Naive thymus-derived CD4-positive, alpha-beta T cell (primary cell): ENCODE results near the gene CDCP2. TPM values are rescaled to one million over a fixed set of nuclear protein-coding genes. Genes with fewer than 3 reads are reported as not detected.

Experiments
- ATAC-seq: fragments of 150-1000 bp; cut with Tn5 transposase; 2 replicates; pipeline ENCODE4 v1.10.0; 2021; ENCODE audit warnings: mild to moderate bottlenecking, moderate library complexity
- CTCF ChIA-PET: fragments of 350-600 bp; sonication (Branson Sonifier 250); formaldehyde crosslinking; loops from one replicate; lab custom pipeline; 2021; ENCODE audit warnings: antibody characterized with exemption; lab: Charles Lee
- POLR2A ChIA-PET: fragments of 350-600 bp; sonication (Branson Sonifier 250); formaldehyde crosslinking; loops from one replicate; lab custom pipeline; 2021; ENCODE audit warnings: antibody characterized with exemption, inconsistent platforms; lab: Charles Lee
- DNase-seq, 9 donors: peaks; one replicate each; pipeline versions ENCODE4 v3.0.0 to v3.0.0-alpha.2; 2020 to 2022; ENCODE audit warnings: mixed read lengths in 1 of 9
- H3K27ac ChIP-seq: one replicate; pipeline ENCODE4 v1.7.0; 2013; ENCODE audit warnings: mild to moderate bottlenecking, low read depth, low read length, moderate library complexity
- H3K27me3 ChIP-seq, 2 donors: one replicate each; pipeline ENCODE4 v1.7.0; 2013; ENCODE audit warnings: low read length in 2 of 2, mild to moderate bottlenecking in 2 of 2, moderate library complexity in 2 of 2; ENCODE audit not compliant: control insufficient read depth in 2 of 2, insufficient read depth in 2 of 2
- H3K36me3 ChIP-seq, 3 experiments: 1 replicate in 2 of 3; 2 replicates in 1 of 3; pipeline ENCODE4 v1.7.0; 2013; ENCODE audit warnings: low read length in 3 of 3, mild to moderate bottlenecking in 3 of 3, moderate library complexity in 1 of 3; ENCODE audit not compliant: insufficient read depth in 3 of 3, control insufficient read depth in 2 of 3
- H3K4me1 ChIP-seq, 2 donors: one replicate each; pipeline ENCODE4 v1.7.0; 2013; ENCODE audit warnings: low read length in 2 of 2, mild to moderate bottlenecking in 2 of 2, moderate library complexity in 1 of 2; ENCODE audit not compliant: control insufficient read depth in 2 of 2, insufficient read depth in 2 of 2
- H3K4me3 ChIP-seq: 2 replicates; pipeline ENCODE4 v1.7.0; 2013; ENCODE audit warnings: mild to moderate bottlenecking, low read length
- H3K9me3 ChIP-seq, 3 experiments: 1 replicate in 2 of 3; 2 replicates in 1 of 3; pipeline ENCODE4 v1.7.0; 2013; ENCODE audit warnings: low read length in 3 of 3; ENCODE audit not compliant: control insufficient read depth in 2 of 3
- H3K27ac Mint-ChIP-seq, 9 donors: one replicate each; pipeline ENCODE4 v1.8.0; 2020 to 2022; ENCODE audit warnings: mixed read lengths in 9 of 9, mild to moderate bottlenecking in 8 of 9, moderate library complexity in 5 of 9, inconsistent platforms in 2 of 9
- H3K27me3 Mint-ChIP-seq, 5 donors: one replicate each; pipeline ENCODE4 v1.8.0; 2021 to 2022; ENCODE audit warnings: mixed read lengths in 5 of 5, mild to moderate bottlenecking in 1 of 5
- H3K36me3 Mint-ChIP-seq, 5 donors: one replicate each; pipeline ENCODE4 v1.8.0; 2020 to 2022; ENCODE audit warnings: mixed read lengths in 5 of 5, mild to moderate bottlenecking in 3 of 5, inconsistent platforms in 1 of 5
- H3K4me1 Mint-ChIP-seq, 7 donors: one replicate each; pipeline ENCODE4 v1.8.0; 2020 to 2022; ENCODE audit warnings: mixed read lengths in 7 of 7, mild to moderate bottlenecking in 3 of 7, inconsistent platforms in 1 of 7
- H3K4me3 Mint-ChIP-seq, 10 donors: one replicate each; pipeline ENCODE4 v1.8.0; 2020 to 2022; ENCODE audit warnings: mild to moderate bottlenecking in 10 of 10, mixed read lengths in 10 of 10, moderate library complexity in 6 of 10, inconsistent platforms in 2 of 10
- H3K9me3 Mint-ChIP-seq, 11 donors: one replicate each; pipeline ENCODE4 v1.8.0; 2020 to 2022; ENCODE audit warnings: mixed read lengths in 11 of 11, mild to moderate bottlenecking in 4 of 11, inconsistent platforms in 1 of 11, moderate library complexity in 1 of 11
- intact Hi-C, 2 donors: fragments of 100-400 bp; cut with micrococcal nuclease; formaldehyde crosslinking; loops; one replicate each; pipeline ENCODE4 v1.15.1; 2023
- polyA plus RNA-seq, 2 donors: library from polyadenylated mRNA; unstranded; fragments of 300-500 nt; fragmentation: Illumina TruSeq; gene quantifications; one replicate each; pipeline ENCODE4 v1.2.3, GENCODE V29; 2021
- total RNA-seq, 6 experiments: library from RNA in 5 of 6; stranded (reverse) in 5 of 6; gene quantifications; 1 replicate in 5 of 6; 2 replicates in 1 of 6; pipeline ENCODE4 v1.2.3 and lab custom pipeline; 2021 to 2026

The CDCP2 gene
- total and polyA plus RNA-seq, 7 experiments from 2014 or later, result 0.22 to 0.30 TPM; not detected in 5

- H3K4me1 Mint-ChIP-seq, result no peaks in the 10 kb centered on the region
- no peak for ATAC-seq
- Histone ChIP-seq H3K9me3 (no peaks in the 10 kb centered on the region), H3K27me3 (no peaks in the 10 kb centered on the region), H3K4me3 (no peak overlapping the region), H3K27ac (no peak overlapping the region), H3K4me1 (no peaks in the 10 kb centered on the region), H3K36me3 (no peaks in the 10 kb centered on the region)
- no peaks in the 10 kb centered on the region for H3K9me3 Mint-ChIP-seq
- CTCF ChIA-PET, result interaction anchor here (0.6 to 1.1 kb wide), 2 partner anchors 374 to 375 kb away, joined by 3 to 4 read pairs; no protein-coding TSS in a partner anchor
- H3K4me3 Mint-ChIP-seq, result no peak overlapping the region
- POLR2A ChIA-PET, result no interaction called here
- H3K27me3 Mint-ChIP-seq, result no peaks in the 10 kb centered on the region
- no peaks in the 10 kb centered on the region for H3K36me3 Mint-ChIP-seq
- DNase-seq, result no peak
- H3K27ac Mint-ChIP-seq, result no peak overlapping the region
- intact Hi-C loops, result no loop called here
Observed at GRCh38 chr1:54114955-54115354, 37.8 kb downstream of the CDCP2 start.

- H3K36me3 Mint-ChIP-seq, result no peaks in the 10 kb centered on the region
- intact Hi-C loops, result no loop called here
Observed at GRCh38 chr1:54114001-54114400, 38.8 kb downstream of the CDCP2 start.

GRCh38 chr1:54112705-54113368, 40.0 kb downstream of the CDCP2 start:
- CTCF ChIA-PET, result interaction anchor here (1.1 kb wide), 1 partner anchor 376 kb away, joined by 5 read pairs; no protein-coding TSS in a partner anchor

More at GRCh38 chr1:54114001-54114400, 38.8 kb downstream of the CDCP2 start:
- DNase-seq (no peak), ATAC-seq (no peak)
- Mint-ChIP-seq H3K27me3 (no peaks in the 10 kb centered on the region), H3K4me1 (no peaks in the 10 kb centered on the region), H3K4me3 (no peak overlapping the region), H3K27ac (no peak overlapping the region), H3K9me3 (no peaks in the 10 kb centered on the region)
- POLR2A ChIA-PET, result no interaction called here
- no peaks in the 10 kb centered on the region for H3K27me3 ChIP-seq
- H3K9me3 ChIP-seq, result no peaks in the 10 kb centered on the region
- H3K4me3 ChIP-seq, result no peak overlapping the region
- no peaks in the 10 kb centered on the region for H3K4me1 ChIP-seq
- CTCF ChIA-PET, result interaction anchor here (0.6 kb wide), 1 partner anchor 16 kb away, joined by 3 read pairs; no protein-coding TSS in a partner anchor
- H3K36me3 ChIP-seq, result no peaks in the 10 kb centered on the region
- no peak overlapping the region for H3K27ac ChIP-seq

GRCh38 chr1:54112027-54112426, 40.8 kb downstream of the CDCP2 start:
- no peak for DNase-seq
- CTCF ChIA-PET, result interaction anchor here (1.1 kb wide), 1 partner anchor 377 kb away, joined by 5 read pairs; no protein-coding TSS in a partner anchor

More at GRCh38 chr1:54112705-54113368, 40.0 kb downstream of the CDCP2 start:
- no peak for DNase-seq
- H3K4me3 Mint-ChIP-seq, result no peak overlapping the region
- H3K9me3 ChIP-seq, result no peaks in the 10 kb centered on the region
- no peaks in the 10 kb centered on the region for H3K36me3 Mint-ChIP-seq
- H3K36me3 ChIP-seq, result no peaks in the 10 kb centered on the region
- no peaks in the 10 kb centered on the region for H3K4me1 ChIP-seq
- H3K27ac ChIP-seq, result no peak overlapping the region
- H3K27me3 Mint-ChIP-seq, result no peaks in the 10 kb centered on the region
- H3K9me3 Mint-ChIP-seq, result no peaks in the 10 kb centered on the region
- no peak overlapping the region for H3K27ac Mint-ChIP-seq
- H3K4me1 Mint-ChIP-seq, result no peaks in the 10 kb centered on the region
- POLR2A ChIA-PET, result interaction anchor here (0.8 kb wide), 1 partner anchor 386 kb away, joined by 3 read pairs; no protein-coding TSS in a partner anchor
- intact Hi-C loops, result no loop called here
- H3K4me3 ChIP-seq, result no peak overlapping the region
- no peak for ATAC-seq
- no peaks in the 10 kb centered on the region for H3K27me3 ChIP-seq

GRCh38 chr1:54111624-54112023, 41.2 kb downstream of the CDCP2 start:
- ATAC-seq (no peak), DNase-seq (peak in 1 of 9 donors; percentile 8)
- CTCF ChIA-PET, result interaction anchor here (1.1 kb wide), 1 partner anchor 378 kb away, joined by 5 read pairs; no protein-coding TSS in a partner anchor
- intact Hi-C loops, result no loop called here
- no peaks in the 10 kb centered on the region for H3K9me3 Mint-ChIP-seq
- H3K4me3 Mint-ChIP-seq, result no peak overlapping the region
- Histone ChIP-seq H3K4me3 (no peak overlapping the region), H3K27me3 (no peaks in the 10 kb centered on the region), H3K36me3 (no peaks in the 10 kb centered on the region), H3K27ac (no peak overlapping the region), H3K9me3 (no peaks in the 10 kb centered on the region), H3K4me1 (no peaks in the 10 kb centered on the region)
- H3K27ac Mint-ChIP-seq, result no peak overlapping the region
- no peaks in the 10 kb centered on the region for H3K36me3 Mint-ChIP-seq
- POLR2A ChIA-PET, result no interaction called here
- H3K27me3 Mint-ChIP-seq, result no peaks in the 10 kb centered on the region
- H3K4me1 Mint-ChIP-seq, result no peaks in the 10 kb centered on the region

More at GRCh38 chr1:54112027-54112426, 40.8 kb downstream of the CDCP2 start:
- H3K27me3 Mint-ChIP-seq, result no peaks in the 10 kb centered on the region
- H3K9me3 Mint-ChIP-seq, result no peaks in the 10 kb centered on the region
- no peak overlapping the region for H3K4me3 Mint-ChIP-seq
- no peaks in the 10 kb centered on the region for H3K9me3 ChIP-seq
- no peaks in the 10 kb centered on the region for H3K27me3 ChIP-seq
- no peaks in the 10 kb centered on the region for H3K4me1 Mint-ChIP-seq
- H3K4me3 ChIP-seq, result no peak overlapping the region
- no peak for ATAC-seq
- no peaks in the 10 kb centered on the region for H3K4me1 ChIP-seq
- intact Hi-C loops, result no loop called here
- no peak overlapping the region for H3K27ac ChIP-seq
- H3K36me3 ChIP-seq, result no peaks in the 10 kb centered on the region
- H3K36me3 Mint-ChIP-seq, result no peaks in the 10 kb centered on the region
- POLR2A ChIA-PET, result interaction anchor here (0.8 kb wide), 1 partner anchor 387 kb away, joined by 3 read pairs; no protein-coding TSS in a partner anchor
- no peak overlapping the region for H3K27ac Mint-ChIP-seq

- CTCF ChIA-PET, result no interaction called here
- no peak overlapping the region for H3K4me3 Mint-ChIP-seq
Observed at GRCh38 chr1:54110996-54111395, 41.8 kb downstream of the CDCP2 start.

More at GRCh38 chr1:54110996-54111395, 41.8 kb downstream of the CDCP2 start:
- Histone ChIP-seq H3K9me3 (no peaks in the 10 kb centered on the region), H3K4me1 (no peaks in the 10 kb centered on the region), H3K4me3 (no peak overlapping the region), H3K36me3 (no peaks in the 10 kb centered on the region), H3K27me3 (no peaks in the 10 kb centered on the region), H3K27ac (no peak overlapping the region)
- no peaks in the 10 kb centered on the region for H3K36me3 Mint-ChIP-seq
- no peak for ATAC-seq
- no peaks in the 10 kb centered on the region for H3K9me3 Mint-ChIP-seq
- no peaks in the 10 kb centered on the region for H3K4me1 Mint-ChIP-seq
- DNase-seq, result peak in 1 of 9 donors; percentile 8
- intact Hi-C loops, result no loop called here
- no peak overlapping the region for H3K27ac Mint-ChIP-seq
- POLR2A ChIA-PET, result interaction anchor here (0.6 kb wide), 1 partner anchor 1490 kb away, joined by 3 read pairs; no protein-coding TSS in a partner anchor
- H3K27me3 Mint-ChIP-seq, result no peaks in the 10 kb centered on the region
